ENCODE results near the gene MRPL33.

MRPL33 gene

DNA sequence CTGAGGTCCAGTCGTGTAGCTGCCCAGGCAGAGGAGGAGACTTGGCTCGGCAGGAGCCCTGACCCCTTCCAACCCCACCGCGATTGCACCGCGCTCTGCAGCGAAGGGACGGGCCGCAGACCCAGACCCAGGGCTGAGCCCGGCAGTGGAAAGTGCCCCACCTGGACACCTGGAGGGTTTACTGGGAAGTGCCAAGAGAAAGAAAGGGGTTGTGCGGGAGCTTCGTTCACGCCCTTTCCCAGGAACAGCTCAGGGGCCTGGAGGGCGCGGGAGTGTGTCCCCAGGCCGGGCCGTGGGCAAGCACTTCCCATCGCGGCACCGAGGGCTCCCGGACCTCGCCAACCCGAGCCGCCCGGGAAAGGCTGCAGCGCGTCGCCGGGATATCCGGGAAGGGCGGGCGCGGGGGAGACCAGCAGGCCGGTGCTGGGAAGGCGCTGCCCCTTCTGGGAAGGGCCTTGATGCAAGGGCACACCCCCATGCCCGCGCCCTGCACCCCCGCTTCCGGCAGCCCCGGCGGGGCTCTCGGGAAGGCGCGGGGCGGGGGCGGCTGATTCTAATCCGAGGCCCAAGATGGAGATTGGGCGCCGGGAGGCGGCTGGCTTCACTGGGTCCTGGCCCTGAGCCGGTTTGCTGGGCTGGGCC lies 36.1 kb upstream of the MRPL33 start:
- peak overlapping the region; percentile 42 for H3K4me3 ChIP-seq (ENCODE audit: control insufficient read depth, low read depth, low read length)
- peak; percentile 74 for DNase-seq (ENCODE audit: low read depth)
- TF ChIP-seq, protein P1, sequence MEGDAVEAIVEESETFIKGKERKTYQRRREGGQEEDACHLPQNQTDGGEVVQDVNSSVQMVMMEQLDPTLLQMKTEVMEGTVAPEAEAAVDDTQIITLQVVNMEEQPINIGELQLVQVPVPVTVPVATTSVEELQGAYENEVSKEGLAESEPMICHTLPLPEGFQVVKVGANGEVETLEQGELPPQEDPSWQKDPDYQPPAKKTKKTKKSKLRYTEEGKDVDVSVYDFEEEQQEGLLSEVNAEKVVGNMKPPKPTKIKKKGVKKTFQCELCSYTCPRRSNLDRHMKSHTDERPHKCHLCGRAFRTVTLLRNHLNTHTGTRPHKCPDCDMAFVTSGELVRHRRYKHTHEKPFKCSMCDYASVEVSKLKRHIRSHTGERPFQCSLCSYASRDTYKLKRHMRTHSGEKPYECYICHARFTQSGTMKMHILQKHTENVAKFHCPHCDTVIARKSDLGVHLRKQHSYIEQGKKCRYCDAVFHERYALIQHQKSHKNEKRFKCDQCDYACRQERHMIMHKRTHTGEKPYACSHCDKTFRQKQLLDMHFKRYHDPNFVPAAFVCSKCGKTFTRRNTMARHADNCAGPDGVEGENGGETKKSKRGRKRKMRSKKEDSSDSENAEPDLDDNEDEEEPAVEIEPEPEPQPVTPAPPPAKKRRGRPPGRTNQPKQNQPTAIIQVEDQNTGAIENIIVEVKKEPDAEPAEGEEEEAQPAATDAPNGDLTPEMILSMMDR (conservative IDR thresholded peaks at IDR 0.05; ENCODE audit: control insufficient read depth, insufficient read depth, low read depth, low read length) = no peak

DNA sequence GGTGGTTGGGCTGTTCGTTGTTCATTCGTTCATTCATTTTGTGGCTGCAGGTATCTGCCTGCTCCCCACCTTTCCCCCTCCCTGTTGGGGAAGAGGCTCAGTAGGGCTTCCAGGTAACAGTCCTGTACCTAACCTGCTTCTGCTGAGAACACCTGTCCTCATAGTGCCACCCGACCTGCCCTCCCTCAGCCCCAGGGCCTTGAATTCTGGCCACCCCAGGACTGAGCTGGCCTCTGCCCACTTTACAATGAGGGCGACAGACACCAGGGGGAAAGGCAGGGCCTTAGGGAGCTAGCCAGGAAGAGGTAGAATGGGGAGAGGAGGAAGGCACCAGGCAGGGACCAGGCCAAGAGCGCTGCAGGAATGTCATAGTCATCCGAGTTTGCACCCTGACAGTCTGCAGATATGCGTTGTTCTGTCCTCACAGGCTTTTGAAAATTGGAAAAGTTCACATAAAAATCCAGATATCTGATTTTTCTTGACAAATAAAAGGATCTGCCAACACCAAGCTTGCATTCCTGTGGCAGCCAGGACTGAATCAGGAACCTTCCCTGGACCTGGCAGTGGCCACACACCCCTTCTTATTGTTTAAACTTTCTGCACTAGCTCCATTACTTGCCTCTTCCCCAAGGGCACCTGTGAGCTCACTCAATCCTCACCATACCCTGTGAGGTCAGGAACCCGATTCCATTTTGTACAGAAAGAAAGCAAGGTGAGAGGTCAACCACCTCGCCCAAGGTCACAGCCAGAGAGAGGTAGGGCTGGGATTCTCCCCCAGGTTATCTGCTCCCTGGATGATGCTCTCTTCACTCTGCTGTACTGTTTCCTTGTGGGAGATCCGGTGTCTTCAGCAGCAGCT lies 35.3 kb upstream of the MRPL33 start:
- DNase-seq (ENCODE audit: low read depth) = no peak
- peak overlapping the region; percentile 16 for H3K4me3 ChIP-seq (ENCODE audit: control insufficient read depth, low read depth, low read length)
- TF ChIP-seq, protein P1 (conservative IDR thresholded peaks at IDR 0.05; ENCODE audit: control insufficient read depth, insufficient read depth, low read depth, low read length) = no peak

DNA sequence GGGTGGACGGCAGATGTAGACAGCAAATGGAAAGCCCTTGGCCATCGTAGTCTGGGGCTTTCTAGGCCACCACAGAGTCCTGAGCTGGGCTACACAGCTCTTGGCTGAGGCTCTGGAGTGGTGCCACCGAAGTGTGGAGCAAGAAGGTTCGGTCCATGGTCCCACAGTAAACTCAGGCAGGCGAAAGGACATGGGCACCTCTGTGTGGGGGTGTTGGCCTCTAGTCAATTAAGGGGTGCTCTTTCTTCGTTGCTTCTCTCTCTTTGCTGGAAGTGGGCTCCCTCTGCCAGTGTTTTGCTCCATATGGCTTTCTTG lies 34.7 kb upstream of the MRPL33 start:
- TF ChIP-seq, protein P1 (conservative IDR thresholded peaks at IDR 0.05; ENCODE audit: control insufficient read depth, insufficient read depth, low read depth, low read length) = no peak
- no peak overlapping the region for H3K4me3 ChIP-seq (ENCODE audit: control insufficient read depth, low read depth, low read length)
- DNase-seq (ENCODE audit: low read depth) = no peak

DNA sequence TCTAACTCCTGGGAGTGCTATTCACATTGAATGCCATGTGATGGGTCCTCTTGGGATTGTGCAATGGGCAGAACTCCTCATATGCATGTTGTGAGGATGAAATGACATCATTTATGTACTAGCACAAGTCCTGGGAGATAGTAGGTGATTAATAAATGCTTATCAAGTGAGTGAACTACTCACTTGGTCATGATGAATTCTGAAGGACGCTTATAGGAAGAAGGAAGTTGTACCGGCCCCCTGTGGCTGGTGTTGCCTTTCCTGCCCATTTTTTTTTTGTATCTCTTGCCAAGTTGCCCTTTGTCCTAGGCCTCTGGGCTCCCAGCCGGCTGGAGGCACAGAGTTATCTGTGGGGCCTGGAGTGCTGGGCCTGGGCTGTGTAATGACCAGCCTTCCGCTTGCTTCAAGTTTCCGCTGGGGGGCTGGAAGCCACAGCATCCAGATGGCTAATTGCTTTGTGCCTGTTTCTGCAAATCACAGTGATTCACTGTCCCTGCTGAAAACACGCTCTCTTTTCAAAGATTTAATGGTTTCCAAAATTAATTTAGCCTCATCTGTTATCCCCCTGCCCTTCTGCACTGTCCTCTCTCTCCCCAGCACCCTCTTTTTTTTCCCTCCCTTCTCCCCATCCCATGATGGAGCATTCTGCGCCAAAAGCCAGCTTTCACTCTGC lies 33.7 kb upstream of the MRPL33 start:
- H3K4me3 ChIP-seq (ENCODE audit: control insufficient read depth, low read depth, low read length) = no peak overlapping the region
- TF ChIP-seq, protein P1 (conservative IDR thresholded peaks at IDR 0.05; ENCODE audit: control insufficient read depth, insufficient read depth, low read depth, low read length) = no peak
- peak; percentile 96 for DNase-seq (ENCODE audit: low read depth)

DNA sequence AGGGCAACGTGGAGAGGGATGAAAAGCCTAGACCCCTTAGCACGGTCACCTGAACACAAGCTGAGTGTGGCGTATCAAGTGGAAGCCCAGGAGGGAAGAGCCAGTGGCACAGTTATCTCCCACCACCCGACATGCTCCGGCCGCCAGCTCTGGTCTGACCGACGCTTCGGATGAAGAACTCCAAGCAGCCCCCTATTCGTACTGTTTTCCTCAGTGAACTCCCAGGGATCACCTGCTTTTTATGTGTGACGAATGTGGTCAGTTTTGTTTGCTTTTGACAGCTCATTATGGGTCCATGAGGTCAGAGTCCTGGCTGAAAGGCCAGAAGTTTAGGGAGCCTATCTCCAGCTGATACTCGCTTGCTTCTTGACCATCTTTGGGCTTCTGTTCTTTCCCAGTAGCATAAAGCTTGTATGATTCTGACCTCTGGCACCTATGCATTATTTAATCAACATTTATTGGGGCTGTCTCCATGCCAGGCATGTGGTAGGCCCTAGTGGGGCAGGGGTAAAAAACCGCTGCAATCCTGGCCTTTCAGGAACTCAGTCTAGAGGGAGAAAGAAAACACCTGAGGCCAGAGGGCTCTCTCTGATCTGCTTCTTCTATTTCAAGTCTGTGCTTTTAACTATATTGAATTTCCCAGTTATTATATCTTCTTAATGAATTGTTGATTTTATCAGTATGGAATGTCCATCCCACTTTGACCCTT lies 33.0 kb upstream of the MRPL33 start:
- DNase-seq (ENCODE audit: low read depth) = no peak
- TF ChIP-seq, protein P1 (conservative IDR thresholded peaks at IDR 0.05; ENCODE audit: control insufficient read depth, insufficient read depth, low read depth, low read length) = no peak
- no peak overlapping the region for H3K4me3 ChIP-seq (ENCODE audit: control insufficient read depth, low read depth, low read length)

DNA sequence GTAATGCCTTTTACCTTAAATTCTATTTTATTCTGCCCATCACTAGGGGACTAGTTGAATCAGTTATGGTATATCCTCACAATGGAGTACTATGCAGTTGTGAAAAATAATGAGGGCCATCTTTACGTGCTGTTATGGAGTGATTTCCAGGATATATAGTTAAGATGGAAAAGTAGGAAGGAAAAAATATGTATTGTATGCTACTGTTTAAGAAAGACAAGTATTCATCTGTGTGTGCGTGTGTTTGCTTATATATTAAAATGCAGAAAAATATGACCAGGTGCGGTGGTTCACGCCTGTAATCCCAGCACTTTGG lies 32.5 kb upstream of the MRPL33 start:
- TF ChIP-seq, protein P1 (conservative IDR thresholded peaks at IDR 0.05; ENCODE audit: control insufficient read depth, insufficient read depth, low read depth, low read length) = no peak
- no peak for DNase-seq (ENCODE audit: low read depth)
- H3K4me3 ChIP-seq (ENCODE audit: control insufficient read depth, low read depth, low read length) = no peak overlapping the region
